NCI-H69 (cell line): Measurements from ENCODE around the gene PTPRM.
A peak's percentile ranks its signal among the peaks of the same experiment; 100 is the strongest.

Experiments
- DNase-seq: peaks from one replicate; lab custom pipeline; 2025; lab: John Stamatoyannopoulos, UW

Gene PTPRM

GRCh38 chr18:7809455-7809854, 242.3 kb downstream of the PTPRM start:
- no peak for DNase-seq

- no peak for DNase-seq
These were observed 242.9 kb downstream of the PTPRM start for GRCh38 chr18:7809978-7810377.

- no peak for DNase-seq
These were observed 245.4 kb downstream of the PTPRM start for GRCh38 chr18:7812431-7813063.

- DNase-seq = no peak
These were observed 246.0 kb downstream of the PTPRM start for GRCh38 chr18:7813131-7813530.

- no peak for DNase-seq
These were observed 247.7 kb downstream of the PTPRM start for GRCh38 chr18:7814754-7815315.

GRCh38 chr18:7815787-7816186, 248.7 kb downstream of the PTPRM start:
- no peak for DNase-seq

GRCh38 chr18:7817575-7818230, 250.6 kb downstream of the PTPRM start:
- DNase-seq = no peak

GRCh38 chr18:7821784-7822183, 254.7 kb downstream of the PTPRM start:
- no peak for DNase-seq

GRCh38 chr18:7822435-7823331, 255.6 kb downstream of the PTPRM start:
- peak; percentile 82 for DNase-seq

GRCh38 chr18:7824970-7825369, 257.9 kb downstream of the PTPRM start:
- no peak for DNase-seq

- DNase-seq = peak; percentile 53
These were observed 263.4 kb downstream of the PTPRM start for GRCh38 chr18:7830468-7830867.

GRCh38 chr18:7839548-7839947, 272.4 kb downstream of the PTPRM start:
- no peak for DNase-seq

- DNase-seq = no peak
These were observed 273.3 kb downstream of the PTPRM start for GRCh38 chr18:7840411-7840810.

GRCh38 chr18:7844017-7844416, 276.9 kb downstream of the PTPRM start:
- no peak for DNase-seq

GRCh38 chr18:7844418-7844817, 277.3 kb downstream of the PTPRM start:
- no peak for DNase-seq

GRCh38 chr18:7846335-7846734, 279.2 kb downstream of the PTPRM start:
- no peak for DNase-seq

- no peak for DNase-seq
These were observed 280.4 kb downstream of the PTPRM start for GRCh38 chr18:7847357-7848053.

- DNase-seq = no peak
These were observed 280.9 kb downstream of the PTPRM start for GRCh38 chr18:7848054-7848412.

GRCh38 chr18:7850446-7850845, 283.3 kb downstream of the PTPRM start:
- no peak for DNase-seq

GRCh38 chr18:7855028-7855427, 287.9 kb downstream of the PTPRM start:
- peak; percentile 86 for DNase-seq

GRCh38 chr18:7855671-7856070, 288.6 kb downstream of the PTPRM start:
- no peak for DNase-seq

- no peak for DNase-seq
These were observed 289.0 kb downstream of the PTPRM start for GRCh38 chr18:7856116-7856515.
